ENCODE measurements around the gene PHACTR1.

PHACTR1 gene

GRCh38 chr6:12909833-12910232 lies 193.3 kb downstream of the PHACTR1 start:
- no peak for ATAC-seq

GRCh38 chr6:12911427-12911826 lies 194.9 kb downstream of the PHACTR1 start:
- TF ChIP-seq SNAI2 (CRISPR knock-in tag; IDR thresholded peaks at IDR 0.05) (no peak), TOX (CRISPR knock-in tag; IDR thresholded peaks at IDR 0.05; ENCODE audit: borderline replicate concordance) (no peak), CSDC2 (CRISPR knock-in tag; IDR thresholded peaks at IDR 0.05) (no peak), ESRRG (CRISPR knock-in tag; IDR thresholded peaks at IDR 0.05) (no peak), RARB (CRISPR knock-in tag; IDR thresholded peaks at IDR 0.05) (no peak), ZNF8 (CRISPR knock-in tag; IDR thresholded peaks at IDR 0.05) (no peak), OSR1 (CRISPR knock-in tag; IDR thresholded peaks at IDR 0.05) (no peak), ZFP3 (CRISPR knock-in tag; IDR thresholded peaks at IDR 0.05) (no peak), PPARA (CRISPR knock-in tag; IDR thresholded peaks at IDR 0.05; ENCODE audit: borderline replicate concordance) (no peak), BACH2 (CRISPR knock-in tag; IDR thresholded peaks at IDR 0.05; ENCODE audit: borderline replicate concordance) (no peak), TCF4 (CRISPR knock-in tag; IDR thresholded peaks at IDR 0.05; ENCODE audit: borderline replicate concordance) (no peak), PATZ1 (CRISPR knock-in tag; IDR thresholded peaks at IDR 0.05; ENCODE audit: borderline replicate concordance) (no peak), ZC3H10 (CRISPR knock-in tag; IDR thresholded peaks at IDR 0.05) (no peak), GLIS3 (CRISPR knock-in tag; IDR thresholded peaks at IDR 0.05) (no peak)
- TF ChIP-seq, protein P1, sequence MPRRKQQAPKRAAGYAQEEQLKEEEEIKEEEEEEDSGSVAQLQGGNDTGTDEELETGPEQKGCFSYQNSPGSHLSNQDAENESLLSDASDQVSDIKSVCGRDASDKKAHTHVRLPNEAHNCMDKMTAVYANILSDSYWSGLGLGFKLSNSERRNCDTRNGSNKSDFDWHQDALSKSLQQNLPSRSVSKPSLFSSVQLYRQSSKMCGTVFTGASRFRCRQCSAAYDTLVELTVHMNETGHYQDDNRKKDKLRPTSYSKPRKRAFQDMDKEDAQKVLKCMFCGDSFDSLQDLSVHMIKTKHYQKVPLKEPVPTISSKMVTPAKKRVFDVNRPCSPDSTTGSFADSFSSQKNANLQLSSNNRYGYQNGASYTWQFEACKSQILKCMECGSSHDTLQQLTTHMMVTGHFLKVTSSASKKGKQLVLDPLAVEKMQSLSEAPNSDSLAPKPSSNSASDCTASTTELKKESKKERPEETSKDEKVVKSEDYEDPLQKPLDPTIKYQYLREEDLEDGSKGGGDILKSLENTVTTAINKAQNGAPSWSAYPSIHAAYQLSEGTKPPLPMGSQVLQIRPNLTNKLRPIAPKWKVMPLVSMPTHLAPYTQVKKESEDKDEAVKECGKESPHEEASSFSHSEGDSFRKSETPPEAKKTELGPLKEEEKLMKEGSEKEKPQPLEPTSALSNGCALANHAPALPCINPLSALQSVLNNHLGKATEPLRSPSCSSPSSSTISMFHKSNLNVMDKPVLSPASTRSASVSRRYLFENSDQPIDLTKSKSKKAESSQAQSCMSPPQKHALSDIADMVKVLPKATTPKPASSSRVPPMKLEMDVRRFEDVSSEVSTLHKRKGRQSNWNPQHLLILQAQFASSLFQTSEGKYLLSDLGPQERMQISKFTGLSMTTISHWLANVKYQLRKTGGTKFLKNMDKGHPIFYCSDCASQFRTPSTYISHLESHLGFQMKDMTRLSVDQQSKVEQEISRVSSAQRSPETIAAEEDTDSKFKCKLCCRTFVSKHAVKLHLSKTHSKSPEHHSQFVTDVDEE (CRISPR knock-in tag; IDR thresholded peaks at IDR 0.05) = no peak
- no peak for ATAC-seq

More at GRCh38 chr6:12909833-12910232, 193.3 kb downstream of the PHACTR1 start:
- TF ChIP-seq TCF4 (CRISPR knock-in tag; IDR thresholded peaks at IDR 0.05; ENCODE audit: borderline replicate concordance) (no peak), ZNF70 (CRISPR knock-in tag; IDR thresholded peaks at IDR 0.05) (no peak), OSR1 (CRISPR knock-in tag; IDR thresholded peaks at IDR 0.05) (no peak), PPARA (CRISPR knock-in tag; IDR thresholded peaks at IDR 0.05; ENCODE audit: borderline replicate concordance) (no peak), ZNF565 (CRISPR knock-in tag; conservative IDR thresholded peaks at IDR 0.05; ENCODE audit: low read depth) (no peak)
- TF ChIP-seq, protein P1 (CRISPR knock-in tag; IDR thresholded peaks at IDR 0.05) = no peak

GRCh38 chr6:12913201-12913600 lies 196.6 kb downstream of the PHACTR1 start:
- TF ChIP-seq ZC3H10 (CRISPR knock-in tag; IDR thresholded peaks at IDR 0.05) (no peak), BACH2 (CRISPR knock-in tag; IDR thresholded peaks at IDR 0.05; ENCODE audit: borderline replicate concordance) (no peak), PPARA (CRISPR knock-in tag; IDR thresholded peaks at IDR 0.05; ENCODE audit: borderline replicate concordance) (no peak), PATZ1 (CRISPR knock-in tag; IDR thresholded peaks at IDR 0.05; ENCODE audit: borderline replicate concordance) (no peak), ZNF8 (CRISPR knock-in tag; IDR thresholded peaks at IDR 0.05) (no peak), CSDC2 (CRISPR knock-in tag; IDR thresholded peaks at IDR 0.05) (no peak), RARB (CRISPR knock-in tag; IDR thresholded peaks at IDR 0.05) (no peak), OSR1 (CRISPR knock-in tag; IDR thresholded peaks at IDR 0.05) (no peak), ARNTL (CRISPR knock-in tag; IDR thresholded peaks at IDR 0.05; ENCODE audit: borderline replicate concordance, low read depth) (no peak), ZNF70 (CRISPR knock-in tag; IDR thresholded peaks at IDR 0.05) (no peak)
- TF ChIP-seq, protein P1 (CRISPR knock-in tag; IDR thresholded peaks at IDR 0.05) = no peak
- TF ChIP-seq, protein P2, sequence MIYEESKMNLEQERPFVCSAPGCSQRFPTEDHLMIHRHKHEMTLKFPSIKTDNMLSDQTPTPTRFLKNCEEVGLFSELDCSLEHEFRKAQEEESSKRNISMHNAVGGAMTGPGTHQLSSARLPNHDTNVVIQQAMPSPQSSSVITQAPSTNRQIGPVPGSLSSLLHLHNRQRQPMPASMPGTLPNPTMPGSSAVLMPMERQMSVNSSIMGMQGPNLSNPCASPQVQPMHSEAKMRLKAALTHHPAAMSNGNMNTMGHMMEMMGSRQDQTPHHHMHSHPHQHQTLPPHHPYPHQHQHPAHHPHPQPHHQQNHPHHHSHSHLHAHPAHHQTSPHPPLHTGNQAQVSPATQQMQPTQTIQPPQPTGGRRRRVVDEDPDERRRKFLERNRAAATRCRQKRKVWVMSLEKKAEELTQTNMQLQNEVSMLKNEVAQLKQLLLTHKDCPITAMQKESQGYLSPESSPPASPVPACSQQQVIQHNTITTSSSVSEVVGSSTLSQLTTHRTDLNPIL (CRISPR knock-in tag; IDR thresholded peaks at IDR 0.05; ENCODE audit: low read depth) = no peak
- no peak for ATAC-seq

Data from SK-N-SH treated with all-trans-retinoic acid at 6 μM for 48 hours (cell line).